OCI-M2 (cell line): Measurements from ENCODE around the gene PPA2.

ENCODE experiments used
- DNase-seq: peaks from one replicate; lab custom pipeline; 2025; ENCODE audit not compliant: unreplicated experiment; lab: John Stamatoyannopoulos, UW

The PPA2 gene

DNA sequence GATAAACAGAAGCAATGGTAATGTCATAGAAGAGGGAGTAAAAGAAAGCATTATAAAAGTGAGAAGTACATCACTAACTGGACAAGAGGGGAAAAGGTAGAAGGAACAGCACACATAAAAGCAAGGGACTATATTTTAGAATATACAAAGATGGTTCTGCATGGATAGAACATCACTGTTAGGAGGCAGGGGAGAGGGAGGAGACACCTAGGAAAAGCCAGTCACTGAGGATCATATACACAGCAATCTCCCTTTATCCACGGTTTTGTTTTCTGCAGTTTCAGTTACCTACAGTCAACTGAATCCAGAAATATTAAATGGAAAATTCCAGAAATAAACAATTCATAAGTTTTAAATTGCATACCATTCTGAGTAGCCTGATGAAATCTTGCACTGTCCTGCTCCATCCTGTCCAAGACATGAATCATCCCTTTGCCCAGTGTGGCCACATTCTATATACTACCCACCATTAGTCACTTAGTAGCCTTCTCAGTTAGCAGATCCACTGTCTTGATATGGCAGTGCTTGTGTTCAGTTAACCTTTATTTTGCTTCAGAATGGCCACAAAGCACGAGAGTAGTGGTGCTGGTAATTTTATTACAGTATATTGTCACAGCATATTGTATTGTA is 74.2 kb downstream of the PPA2 start:
- no peak for DNase-seq

- no peak for DNase-seq
These were observed 81.0 kb downstream of the PPA2 start for GRCh38 chr4:105392858-105393257.

GRCh38 chr4:105389167-105389566 is 84.7 kb downstream of the PPA2 start:
- no peak for DNase-seq

- DNase-seq = no peak
These were observed 86.4 kb downstream of the PPA2 start for GRCh38 chr4:105387466-105387865.

DNA sequence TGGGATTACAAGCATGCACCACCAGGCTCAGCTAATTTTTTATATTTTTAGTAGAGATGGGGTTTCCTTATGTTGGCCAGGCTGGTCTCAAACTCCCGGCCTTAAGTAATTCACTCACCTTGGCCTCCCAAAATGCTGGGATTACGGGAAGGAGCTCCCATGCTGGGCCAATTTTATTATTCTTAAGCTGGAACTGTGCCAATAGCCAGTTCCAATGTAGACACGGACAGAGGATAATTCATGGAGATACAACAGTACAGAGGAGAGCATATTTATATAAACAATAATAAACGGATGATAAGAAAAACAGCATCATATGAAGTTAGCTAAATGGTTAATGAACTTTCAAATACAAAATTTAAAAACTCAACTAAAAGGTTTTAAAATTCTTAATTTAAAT is 87.8 kb downstream of the PPA2 start:
- no peak for DNase-seq

DNA sequence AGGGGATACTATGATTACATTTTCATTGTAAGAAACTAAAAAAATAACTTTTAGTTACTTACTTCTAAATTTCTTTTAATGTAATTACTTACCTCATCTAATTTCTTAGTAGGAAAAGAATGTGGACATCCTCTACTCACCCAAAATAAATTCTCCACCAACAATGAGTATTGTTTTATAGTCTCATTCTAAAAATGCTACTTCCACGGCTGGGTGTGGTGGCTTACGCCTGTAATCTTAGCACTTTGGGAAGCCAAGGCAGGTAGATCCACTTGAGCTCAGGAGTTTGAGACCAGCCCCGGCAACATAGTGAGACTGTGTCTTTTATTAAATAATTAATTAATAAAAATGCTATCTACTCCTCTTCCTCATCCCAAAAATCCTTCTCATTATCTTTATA is 99.8 kb downstream of the PPA2 start:
- DNase-seq = no peak

DNA sequence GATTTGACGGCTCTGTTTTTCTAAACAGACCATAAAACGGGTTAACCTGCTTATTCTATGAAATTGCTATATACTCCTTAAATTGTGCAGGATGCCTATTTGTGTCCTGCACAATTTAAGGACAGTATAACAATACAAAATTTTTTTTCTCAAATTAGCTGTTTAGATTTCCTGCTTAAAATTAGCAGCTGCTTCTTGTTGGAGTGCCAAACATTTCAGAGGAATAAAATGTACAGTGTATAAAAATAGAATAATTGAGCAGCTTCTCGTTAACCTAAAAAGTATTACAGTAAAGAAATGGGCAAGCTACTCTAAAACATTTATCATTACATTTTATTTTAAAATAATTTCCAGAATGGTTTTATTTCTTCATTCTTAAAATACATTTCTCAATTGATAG is 100.5 kb downstream of the PPA2 start:
- no peak for DNase-seq

DNA sequence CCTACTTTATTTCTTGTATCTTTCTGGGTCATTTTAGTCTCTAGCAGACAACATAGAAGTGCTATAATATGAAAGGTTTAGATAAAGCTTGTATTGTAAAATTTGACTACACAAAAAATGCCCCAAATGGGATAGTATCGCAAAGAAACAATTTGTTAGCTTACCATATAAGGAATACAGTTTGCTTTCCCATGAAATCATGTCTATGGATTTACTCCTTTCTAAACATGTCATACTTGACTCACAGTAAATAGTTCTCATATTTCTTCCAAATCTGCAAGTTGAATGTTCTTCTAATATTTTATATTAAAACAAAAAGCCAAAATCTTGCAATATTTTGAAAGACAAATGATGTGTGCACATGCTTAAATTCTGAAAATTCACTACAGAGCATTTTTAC is 103.9 kb downstream of the PPA2 start:
- DNase-seq = no peak

GRCh38 chr4:105361053-105361452 is 112.8 kb downstream of the PPA2 start:
- DNase-seq = no peak

GRCh38 chr4:105357258-105357980 is 116.4 kb downstream of the PPA2 start:
- DNase-seq = no peak

DNA sequence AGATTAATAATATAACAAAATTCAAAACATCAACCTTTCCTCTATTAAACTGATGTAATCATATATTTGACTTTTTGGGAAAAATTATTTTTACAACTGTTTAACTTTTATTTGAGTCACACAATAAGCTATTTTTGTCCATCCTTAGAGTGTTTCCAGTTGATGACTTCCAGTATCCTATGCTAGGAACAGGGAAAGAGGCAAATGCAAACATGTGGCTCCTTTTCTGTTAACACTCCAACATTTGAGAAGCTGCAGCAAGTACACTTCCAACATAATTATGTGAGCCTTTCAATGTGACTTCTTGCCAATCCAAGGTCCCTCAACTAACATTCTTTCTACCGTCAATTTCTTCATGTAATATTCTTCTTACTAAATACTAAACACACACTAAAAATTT is 117.7 kb downstream of the PPA2 start:
- DNase-seq = no peak

GRCh38 chr4:105352826-105353225 is 121.0 kb downstream of the PPA2 start:
- no peak for DNase-seq

DNA sequence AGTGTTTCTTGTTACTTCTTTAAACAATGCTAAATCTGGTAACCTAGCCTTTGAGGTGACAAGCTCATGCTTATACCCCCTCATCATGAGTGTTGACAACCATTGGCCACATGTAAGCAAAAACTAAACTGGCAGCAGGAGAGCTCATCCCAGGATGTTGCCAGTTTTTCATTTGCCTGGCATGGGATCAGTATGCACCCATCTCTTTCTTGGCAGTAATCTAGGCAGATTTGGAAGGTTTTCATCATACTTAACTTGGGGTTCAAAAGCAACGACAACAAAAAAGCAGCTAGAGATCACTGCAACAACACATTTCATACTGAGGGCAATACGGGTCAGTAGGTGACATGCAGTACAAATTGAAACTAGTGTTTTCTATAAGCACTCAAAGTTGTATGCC is 122.0 kb downstream of the PPA2 start:
- DNase-seq = no peak

GRCh38 chr4:105350859-105351490 is 122.9 kb downstream of the PPA2 start:
- DNase-seq = no peak

DNA sequence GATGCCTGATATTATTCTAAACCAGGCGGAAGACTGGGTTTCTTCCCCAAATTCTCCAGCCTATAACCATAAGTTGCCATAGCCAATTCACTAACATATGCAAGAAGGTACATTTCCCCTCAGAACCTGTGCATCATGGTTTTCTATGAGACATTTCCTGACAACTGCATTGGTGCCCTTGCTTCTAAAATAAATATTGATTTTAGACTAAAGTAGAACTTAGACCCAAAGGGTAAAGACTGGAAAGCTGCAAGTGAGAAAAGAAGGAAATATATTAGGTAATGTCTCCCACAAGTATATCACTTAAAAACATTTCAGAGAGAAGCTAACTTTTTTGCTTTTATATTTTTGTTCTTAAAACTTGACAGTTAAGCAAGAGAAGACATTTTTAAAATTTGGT is 125.1 kb downstream of the PPA2 start:
- DNase-seq = no peak

GRCh38 chr4:105346869-105347268 is 127.0 kb downstream of the PPA2 start:
- DNase-seq = no peak

- no peak for DNase-seq
These were observed 128.0 kb downstream of the PPA2 start for GRCh38 chr4:105345838-105346237.

DNA sequence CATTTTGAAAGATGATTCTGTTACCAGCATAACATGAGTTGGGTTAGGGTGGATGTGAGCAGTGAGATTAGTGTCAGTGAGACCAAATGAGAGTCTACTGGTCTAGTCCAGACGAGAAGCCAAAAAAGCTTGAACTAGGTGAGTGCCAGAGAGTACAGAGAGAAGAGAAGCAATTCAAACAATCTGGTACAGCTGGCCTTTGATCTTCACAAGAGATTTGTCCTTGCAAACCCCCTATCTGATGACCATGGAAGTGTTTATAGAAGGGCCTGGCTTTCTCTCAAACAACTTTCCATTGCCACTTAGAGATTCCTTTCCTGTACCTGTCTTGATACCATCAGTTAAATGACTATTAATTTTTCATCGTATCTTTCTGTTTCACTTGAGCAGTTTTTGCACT is 128.5 kb downstream of the PPA2 start:
- no peak for DNase-seq

GRCh38 chr4:105344141-105344540 is 129.7 kb downstream of the PPA2 start:
- no peak for DNase-seq

- no peak for DNase-seq
These were observed 130.5 kb downstream of the PPA2 start for GRCh38 chr4:105343146-105343931.

DNA sequence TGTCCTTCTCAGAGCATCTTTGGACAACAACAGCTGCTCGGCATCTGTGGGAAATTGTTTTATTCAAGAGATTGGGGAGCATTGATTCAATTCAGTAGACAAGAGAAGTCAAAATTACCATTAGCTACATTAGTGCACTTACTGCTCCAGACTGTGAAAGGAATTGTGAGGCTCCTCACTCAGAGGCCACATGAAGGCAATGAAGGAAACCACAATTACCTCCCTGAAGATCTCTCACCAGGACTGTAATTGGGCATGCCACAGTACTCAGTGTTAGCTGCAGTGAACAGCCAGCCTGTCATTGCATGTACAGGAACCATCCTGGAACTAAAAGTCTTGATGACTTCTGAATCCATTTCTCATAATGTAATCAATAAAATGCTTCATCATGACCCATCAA is 144.8 kb downstream of the PPA2 start:
- DNase-seq = no peak

DNA sequence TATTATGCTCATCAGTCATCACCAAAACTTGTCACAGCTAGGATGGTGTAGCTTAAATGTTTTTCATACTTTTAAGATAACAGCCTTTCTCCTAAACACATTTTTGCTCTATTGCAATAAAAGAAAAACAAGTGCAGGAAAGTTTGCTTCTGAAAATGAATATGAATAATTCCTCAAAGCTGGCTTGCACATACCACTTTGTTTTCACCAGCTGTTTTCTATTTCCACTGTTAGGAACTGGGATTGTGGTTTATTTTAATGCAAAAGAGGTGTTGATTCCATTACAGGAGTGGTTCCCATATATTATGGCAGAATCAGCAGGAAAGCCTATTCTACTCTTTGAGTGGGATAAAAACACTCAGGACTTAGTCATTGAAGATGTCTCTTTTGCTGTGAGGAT is 145.9 kb downstream of the PPA2 start:
- no peak for DNase-seq
